ENCODE measurements around the gene SLC17A3. TPM values are rescaled to one million over a fixed set of nuclear protein-coding genes. Genes with fewer than 3 reads are reported as not detected.
A peak's percentile ranks its signal among the peaks of the same experiment; 100 is the strongest.

The SLC17A3 gene
- under 1 TPM in 2 of 4 donors, not detected in 2; 0.04 to 0.55 TPM for polyA plus RNA-seq
- long read RNA-seq, donor 1: 0 reads
- long read RNA-seq, donor 2: 0 reads
- long read RNA-seq, donor 3: 0 reads
- long read RNA-seq, donor 4: 0 reads
- long read RNA-seq, donor 5: 0 reads
- long read RNA-seq, donor 6: 0 reads
- long read RNA-seq, donor 7: 0 reads
- long read RNA-seq, donor 8: 0 reads
- long read RNA-seq, donor 9: 0 reads
- long read RNA-seq, donor 10: 0 reads

DNA sequence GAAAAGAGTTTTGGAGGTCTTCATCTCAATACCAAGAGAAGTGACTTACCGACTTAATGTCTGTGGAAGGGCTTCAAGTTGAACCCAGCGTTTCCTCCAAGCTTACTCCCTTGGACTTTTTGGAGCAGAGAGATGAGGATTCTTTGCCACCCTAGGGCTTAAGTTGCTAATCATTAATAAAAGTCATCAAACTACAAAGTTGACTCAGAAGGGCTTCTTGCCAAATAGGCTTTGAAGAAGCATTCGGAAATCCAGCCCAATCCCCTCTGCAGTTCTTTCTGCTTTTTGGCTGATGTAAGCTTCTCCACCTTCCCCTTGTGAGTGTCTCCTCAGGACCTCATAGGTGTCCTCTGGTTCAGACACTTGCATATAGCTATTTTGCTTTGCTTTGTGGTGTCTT is at the start of gene SLC17A3:
Gene SLC17A3, minus strand, starts transcription at position 126 of the 400 bp plus-strand sequence. CDS start 5,856 bp downstream, outside the sequence.
- no peaks in the 10 kb centered on the region for H3K4me1 ChIP-seq (ENCODE audit: control insufficient read depth in 3 of 3, insufficient read depth in 2 of 3, low read depth in 1 of 3, low read length in 2 of 3)
- 64 to 90% (median 77%) methylated on average over 3 of the region's 3 CpGs for WGBS, 3 donors
- no peak within 1 kb of the TSS for H3K27ac ChIP-seq (ENCODE audit: low read depth in 1 of 3, low read length in 2 of 3)
- no peaks in the 10 kb centered on the region for H3K27me3 ChIP-seq (ENCODE audit: control insufficient read depth in 3 of 3, insufficient read depth in 3 of 3, low read length in 3 of 3)
- FAIRE-seq: no peak
- DNase-seq: no peak
- no peak within 1 kb of the TSS for H3K4me3 ChIP-seq (ENCODE audit: low read depth in 1 of 3, low read length in 3 of 3)
- H3K36me3 ChIP-seq (ENCODE audit: control insufficient read depth in 3 of 3, insufficient read depth in 2 of 3, low read depth in 1 of 3, low read length in 3 of 3): no peaks in the 10 kb centered on the region
- H3K9me3 ChIP-seq (ENCODE audit: control insufficient read depth in 2 of 2, insufficient read depth in 1 of 2, low read depth in 1 of 2, low read length in 1 of 2): no peaks in the 10 kb centered on the region

DNA sequence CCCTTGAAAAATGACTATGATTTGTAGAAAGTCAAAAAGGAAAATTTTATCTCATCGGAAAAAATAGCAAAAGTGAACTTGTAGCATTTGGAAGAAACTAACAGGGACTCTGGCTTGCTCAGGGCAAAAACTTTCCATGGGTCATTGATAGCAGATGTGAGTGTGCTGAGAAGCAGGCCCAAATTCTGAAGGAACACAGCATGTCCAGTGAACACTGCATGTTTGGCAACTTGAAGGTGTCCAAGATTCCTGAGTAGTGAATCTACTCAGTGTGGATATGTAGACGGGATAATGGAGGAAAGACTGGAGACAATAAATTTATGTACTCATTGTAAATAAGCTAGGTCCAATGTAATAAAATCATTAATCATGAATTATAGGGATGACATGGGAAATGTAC is 48.3 kb upstream of the SLC17A3 start:
- 67 to 74% (median 69%) methylated on average over 2 of the region's 2 CpGs for WGBS, 3 donors
- no peaks in the 10 kb centered on the region for H3K9me3 ChIP-seq (ENCODE audit: control insufficient read depth in 2 of 2, insufficient read depth in 1 of 2, low read depth in 1 of 2, low read length in 1 of 2)
- no peaks in the 10 kb centered on the region for H3K4me1 ChIP-seq (ENCODE audit: control insufficient read depth in 3 of 3, insufficient read depth in 2 of 3, low read depth in 1 of 3, low read length in 2 of 3)
- H3K4me3 ChIP-seq (ENCODE audit: low read depth in 1 of 3, low read length in 3 of 3): no peak overlapping the region
- H3K27ac ChIP-seq (ENCODE audit: low read depth in 1 of 3, low read length in 2 of 3): no peak overlapping the region
- no peaks in the 10 kb centered on the region for H3K36me3 ChIP-seq (ENCODE audit: control insufficient read depth in 3 of 3, insufficient read depth in 2 of 3, low read depth in 1 of 3, low read length in 3 of 3)
- peaks cover 0 to 3% (median 0%) of the 10 kb centered on the region in 3 donors for H3K27me3 ChIP-seq (ENCODE audit: control insufficient read depth in 3 of 3, insufficient read depth in 3 of 3, low read length in 3 of 3)
- peak; percentile 53 for FAIRE-seq
- no peak for DNase-seq

- peaks cover 0 to 3% (median 0%) of the 10 kb centered on the region in 3 donors for H3K27me3 ChIP-seq (ENCODE audit: control insufficient read depth in 3 of 3, insufficient read depth in 3 of 3, low read length in 3 of 3)
- no peaks in the 10 kb centered on the region for H3K36me3 ChIP-seq (ENCODE audit: control insufficient read depth in 3 of 3, insufficient read depth in 2 of 3, low read depth in 1 of 3, low read length in 3 of 3)
- peak; percentile 70 for FAIRE-seq
- DNase-seq: no peak
- no peaks in the 10 kb centered on the region for H3K9me3 ChIP-seq (ENCODE audit: control insufficient read depth in 2 of 2, insufficient read depth in 1 of 2, low read depth in 1 of 2, low read length in 1 of 2)
- H3K4me3 ChIP-seq (ENCODE audit: low read depth in 1 of 3, low read length in 3 of 3): no peak overlapping the region
- no peak overlapping the region for H3K27ac ChIP-seq (ENCODE audit: low read depth in 1 of 3, low read length in 2 of 3)
- no peaks in the 10 kb centered on the region for H3K4me1 ChIP-seq (ENCODE audit: control insufficient read depth in 3 of 3, insufficient read depth in 2 of 3, low read depth in 1 of 3, low read length in 2 of 3)
Observed at GRCh38 chr6:25921525-25922203, 47.6 kb upstream of the SLC17A3 start.

DNA sequence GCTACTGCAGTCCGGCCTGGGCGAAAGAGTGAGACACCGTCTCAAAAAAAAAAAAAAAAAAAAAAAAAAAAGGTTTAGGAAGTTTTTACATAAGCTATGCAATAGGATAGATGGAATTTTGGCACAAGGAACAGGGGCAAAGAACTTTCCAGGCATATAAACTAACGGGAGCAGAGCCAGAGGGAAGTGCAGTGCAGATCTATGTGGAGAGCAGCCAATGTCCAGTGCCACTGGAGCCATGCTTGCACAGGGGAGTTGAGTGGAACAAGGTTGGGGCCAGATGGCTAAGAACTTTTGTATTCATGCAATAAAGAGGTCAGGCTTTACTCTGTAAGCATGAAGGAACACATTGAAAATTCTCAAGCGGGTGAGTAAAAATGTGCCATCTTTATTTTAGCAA is 45.6 kb upstream of the SLC17A3 start:
- H3K4me3 ChIP-seq (ENCODE audit: low read depth in 1 of 3, low read length in 3 of 3): no peak overlapping the region
- no peak overlapping the region for H3K27ac ChIP-seq (ENCODE audit: low read depth in 1 of 3, low read length in 2 of 3)
- H3K27me3 ChIP-seq (ENCODE audit: control insufficient read depth in 3 of 3, insufficient read depth in 3 of 3, low read length in 3 of 3): peaks cover 0 to 3% (median 0%) of the 10 kb centered on the region in 3 donors
- no peaks in the 10 kb centered on the region for H3K36me3 ChIP-seq (ENCODE audit: control insufficient read depth in 3 of 3, insufficient read depth in 2 of 3, low read depth in 1 of 3, low read length in 3 of 3)
- 80 to 91% (median 89%) methylated on average over 4 to 5 of the region's 5 CpGs for WGBS, 3 donors
- DNase-seq: no peak
- no peak for FAIRE-seq
- H3K4me1 ChIP-seq (ENCODE audit: control insufficient read depth in 3 of 3, insufficient read depth in 2 of 3, low read depth in 1 of 3, low read length in 2 of 3): no peaks in the 10 kb centered on the region
- no peaks in the 10 kb centered on the region for H3K9me3 ChIP-seq (ENCODE audit: control insufficient read depth in 2 of 2, insufficient read depth in 1 of 2, low read depth in 1 of 2, low read length in 1 of 2)

DNA sequence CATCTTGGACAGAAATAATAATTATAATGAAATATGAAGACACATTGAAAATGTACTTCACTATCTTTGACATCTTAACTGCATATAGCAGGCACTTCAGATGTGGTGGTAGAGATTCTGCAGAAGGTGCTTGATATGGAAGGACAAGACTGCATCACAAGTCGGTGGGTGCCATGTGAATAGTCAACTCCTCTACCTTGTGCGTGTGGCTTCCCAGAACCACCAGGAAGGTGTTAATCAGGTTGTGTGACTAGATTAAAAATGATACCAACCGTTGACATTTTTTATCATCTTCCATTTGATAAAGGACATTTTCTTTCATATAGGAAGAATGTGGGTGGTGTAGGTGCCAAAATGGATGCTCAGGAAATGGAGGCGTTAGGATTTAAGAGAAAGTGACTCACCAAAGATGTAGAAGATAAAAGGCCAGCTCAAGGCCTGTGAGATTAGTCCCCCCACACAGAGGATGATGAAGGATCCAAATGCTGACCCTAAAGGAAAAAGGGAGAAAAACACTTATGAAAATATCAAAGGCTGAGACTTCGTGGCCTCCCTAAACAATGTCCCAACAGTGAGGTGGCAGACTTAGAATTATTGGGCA is 44.1 kb upstream of the SLC17A3 start:
- DNase-seq (no peak), FAIRE-seq (no peak)
- H3K27me3 ChIP-seq (ENCODE audit: control insufficient read depth in 3 of 3, insufficient read depth in 3 of 3, low read length in 3 of 3): peaks cover 0 to 3% (median 0%) of the 10 kb centered on the region in 3 donors
- no peaks in the 10 kb centered on the region for H3K4me1 ChIP-seq (ENCODE audit: control insufficient read depth in 3 of 3, insufficient read depth in 2 of 3, low read depth in 1 of 3, low read length in 2 of 3)
- no peak overlapping the region for H3K27ac ChIP-seq (ENCODE audit: low read depth in 1 of 3, low read length in 2 of 3)
- no peaks in the 10 kb centered on the region for H3K9me3 ChIP-seq (ENCODE audit: control insufficient read depth in 2 of 2, insufficient read depth in 1 of 2, low read depth in 1 of 2, low read length in 1 of 2)
- 71 to 77% (median 71%) methylated on average over 5 of the region's 5 CpGs for WGBS, 3 donors
- H3K36me3 ChIP-seq (ENCODE audit: control insufficient read depth in 3 of 3, insufficient read depth in 2 of 3, low read depth in 1 of 3, low read length in 3 of 3): no peaks in the 10 kb centered on the region
- no peak overlapping the region for H3K4me3 ChIP-seq (ENCODE audit: low read depth in 1 of 3, low read length in 3 of 3)

- H3K4me3 ChIP-seq (ENCODE audit: low read depth in 1 of 3, low read length in 3 of 3): no peak overlapping the region
- 81 to 86% (median 84%) methylated on average over 7 of the region's 7 CpGs for WGBS, 3 donors
- no peak for DNase-seq
- H3K27me3 ChIP-seq (ENCODE audit: control insufficient read depth in 3 of 3, insufficient read depth in 3 of 3, low read length in 3 of 3): no peaks in the 10 kb centered on the region
- H3K9me3 ChIP-seq (ENCODE audit: control insufficient read depth in 2 of 2, insufficient read depth in 1 of 2, low read depth in 1 of 2, low read length in 1 of 2): no peaks in the 10 kb centered on the region
- no peaks in the 10 kb centered on the region for H3K4me1 ChIP-seq (ENCODE audit: control insufficient read depth in 3 of 3, insufficient read depth in 2 of 3, low read depth in 1 of 3, low read length in 2 of 3)
- H3K27ac ChIP-seq (ENCODE audit: low read depth in 1 of 3, low read length in 2 of 3): no peak overlapping the region
- no peak for FAIRE-seq
- no peaks in the 10 kb centered on the region for H3K36me3 ChIP-seq (ENCODE audit: control insufficient read depth in 3 of 3, insufficient read depth in 2 of 3, low read depth in 1 of 3, low read length in 3 of 3)
Observed at GRCh38 chr6:25916789-25917490, 42.9 kb upstream of the SLC17A3 start.

GRCh38 chr6:25916330-25916729 is 42.3 kb upstream of the SLC17A3 start:
- WGBS, 3 donors: 73 to 78% (median 73%) methylated on average over 3 of the region's 3 CpGs
- H3K9me3 ChIP-seq (ENCODE audit: control insufficient read depth in 2 of 2, insufficient read depth in 1 of 2, low read depth in 1 of 2, low read length in 1 of 2): no peaks in the 10 kb centered on the region
- DNase-seq: no peak
- no peak for FAIRE-seq
- no peak overlapping the region for H3K27ac ChIP-seq (ENCODE audit: low read depth in 1 of 3, low read length in 2 of 3)
- no peak overlapping the region for H3K4me3 ChIP-seq (ENCODE audit: low read depth in 1 of 3, low read length in 3 of 3)
- H3K27me3 ChIP-seq (ENCODE audit: control insufficient read depth in 3 of 3, insufficient read depth in 3 of 3, low read length in 3 of 3): no peaks in the 10 kb centered on the region
- no peaks in the 10 kb centered on the region for H3K36me3 ChIP-seq (ENCODE audit: control insufficient read depth in 3 of 3, insufficient read depth in 2 of 3, low read depth in 1 of 3, low read length in 3 of 3)
- H3K4me1 ChIP-seq (ENCODE audit: control insufficient read depth in 3 of 3, insufficient read depth in 2 of 3, low read depth in 1 of 3, low read length in 2 of 3): no peaks in the 10 kb centered on the region

DNA sequence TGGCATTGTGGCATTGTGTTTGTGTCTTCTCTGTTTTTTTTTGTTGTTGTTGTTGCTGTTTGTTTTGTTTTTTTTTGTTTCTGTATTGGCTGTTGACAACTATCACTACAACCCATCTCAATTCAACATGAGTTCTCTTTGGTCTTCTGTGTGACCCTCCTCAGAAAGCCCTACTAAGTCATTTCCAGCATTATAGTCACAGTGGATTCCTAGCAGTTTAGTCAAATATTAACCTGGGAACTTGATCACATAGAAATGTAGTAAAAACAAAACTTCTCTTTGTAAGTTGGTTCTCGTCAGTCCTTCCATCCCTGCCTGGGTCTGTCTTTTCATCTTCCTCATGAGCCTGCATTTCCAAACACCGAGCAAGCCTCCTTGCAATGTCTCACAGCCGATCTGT is 39.7 kb upstream of the SLC17A3 start:
- no peaks in the 10 kb centered on the region for H3K27me3 ChIP-seq (ENCODE audit: control insufficient read depth in 3 of 3, insufficient read depth in 3 of 3, low read length in 3 of 3)
- no peaks in the 10 kb centered on the region for H3K4me1 ChIP-seq (ENCODE audit: control insufficient read depth in 3 of 3, insufficient read depth in 2 of 3, low read depth in 1 of 3, low read length in 2 of 3)
- no peak overlapping the region for H3K4me3 ChIP-seq (ENCODE audit: low read depth in 1 of 3, low read length in 3 of 3)
- H3K27ac ChIP-seq (ENCODE audit: low read depth in 1 of 3, low read length in 2 of 3): no peak overlapping the region
- no peaks in the 10 kb centered on the region for H3K36me3 ChIP-seq (ENCODE audit: control insufficient read depth in 3 of 3, insufficient read depth in 2 of 3, low read depth in 1 of 3, low read length in 3 of 3)
- 62 to 66% (median 66%) methylated on average over 3 of the region's 3 CpGs for WGBS, 3 donors
- FAIRE-seq (no peak), DNase-seq (no peak)
- H3K9me3 ChIP-seq (ENCODE audit: control insufficient read depth in 2 of 2, insufficient read depth in 1 of 2, low read depth in 1 of 2, low read length in 1 of 2): no peaks in the 10 kb centered on the region

Data from small intestine (tissue), 16 donors.